ENCODE measurements around the gene TSEN15.

Gene TSEN15

GRCh38 chr1:184052750-184053149 is 1.2 kb downstream of the TSEN15 start:
- H3K4me3 ChIP-seq (ENCODE audit: low read length) = peak overlapping the region; percentile 80
- H3K4me2 ChIP-seq (ENCODE audit: low read length) = peak overlapping the region; percentile 87
- H3K79me2 ChIP-seq (ENCODE audit: low read length) = peaks cover 30% of the 10 kb centered on the region
- TF ChIP-seq EZH2phosphoT487 (IDR thresholded peaks at IDR 0.05; ENCODE audit: low read depth) = no peak
- TF ChIP-seq CTCF (IDR thresholded peaks at IDR 0.05; ENCODE audit: low read depth, low read length) = no peak
- H3K36me3 ChIP-seq (replicated peaks; ENCODE audit: low read depth, low read length) = peaks cover 3% of the 10 kb centered on the region
- H3K9me3 ChIP-seq (ENCODE audit: insufficient read depth, low read length) = peaks cover 13% of the 10 kb centered on the region; the same call in 1 of the 2 replicates
- no peak overlapping the region for H3K27ac ChIP-seq (ENCODE audit: low read length)
- H4K20me1 ChIP-seq (ENCODE audit: insufficient read depth, low read length) = no peaks in the 10 kb centered on the region
- H3K9ac ChIP-seq (ENCODE audit: low read length) = peak overlapping the region; percentile 82; the same call in 1 of the 2 replicates
- H2AFZ ChIP-seq (ENCODE audit: low read depth, low read length) = no peak overlapping the region
- H3K4me1 ChIP-seq (ENCODE audit: low read length) = peaks cover 13% of the 10 kb centered on the region
- H3K27me3 ChIP-seq (ENCODE audit: low read depth, low read length) = peaks cover 10% of the 10 kb centered on the region

GRCh38 chr1:184053881-184054280 is 2.4 kb downstream of the TSEN15 start:
- H3K4me2 ChIP-seq (ENCODE audit: low read length) = no peak overlapping the region
- TF ChIP-seq CTCF (IDR thresholded peaks at IDR 0.05; ENCODE audit: low read depth, low read length) (no peak), EZH2phosphoT487 (IDR thresholded peaks at IDR 0.05; ENCODE audit: low read depth) (no peak)
- peaks cover 3% of the 10 kb centered on the region for H3K36me3 ChIP-seq (replicated peaks; ENCODE audit: low read depth, low read length)
- no peak overlapping the region for H3K9ac ChIP-seq (ENCODE audit: low read length)
- no peak overlapping the region for H2AFZ ChIP-seq (ENCODE audit: low read depth, low read length)
- peaks cover 13% of the 10 kb centered on the region; the same call in 1 of the 2 replicates for H3K9me3 ChIP-seq (ENCODE audit: insufficient read depth, low read length)
- no peak overlapping the region for H3K4me3 ChIP-seq (ENCODE audit: low read length)
- peaks cover 13% of the 10 kb centered on the region for H3K4me1 ChIP-seq (ENCODE audit: low read length)
- no peaks in the 10 kb centered on the region for H4K20me1 ChIP-seq (ENCODE audit: insufficient read depth, low read length)
- peaks cover 6% of the 10 kb centered on the region for H3K27me3 ChIP-seq (ENCODE audit: low read depth, low read length)
- H3K79me2 ChIP-seq (ENCODE audit: low read length) = peaks cover 30% of the 10 kb centered on the region
- H3K27ac ChIP-seq (ENCODE audit: low read length) = no peak overlapping the region

- Histone ChIP-seq H2AFZ (ENCODE audit: low read depth, low read length) (no peak overlapping the region), H3K27ac (ENCODE audit: low read length) (no peak overlapping the region), H3K36me3 (replicated peaks; ENCODE audit: low read depth, low read length) (peaks cover 13% of the 10 kb centered on the region), H3K79me2 (ENCODE audit: low read length) (peaks cover 27% of the 10 kb centered on the region), H4K20me1 (ENCODE audit: insufficient read depth, low read length) (no peaks in the 10 kb centered on the region), H3K27me3 (ENCODE audit: low read depth, low read length) (no peaks in the 10 kb centered on the region), H3K4me1 (ENCODE audit: low read length) (peaks cover 6% of the 10 kb centered on the region), H3K9ac (ENCODE audit: low read length) (no peak overlapping the region), H3K4me2 (ENCODE audit: low read length) (no peak overlapping the region), H3K4me3 (ENCODE audit: low read length) (no peak overlapping the region), H3K9me3 (ENCODE audit: insufficient read depth, low read length) (no peaks in the 10 kb centered on the region)
- TF ChIP-seq EZH2phosphoT487 (IDR thresholded peaks at IDR 0.05; ENCODE audit: low read depth) = no peak
- no peak for TF ChIP-seq CTCF (IDR thresholded peaks at IDR 0.05; ENCODE audit: low read depth, low read length)
These were observed 5.5 kb downstream of the TSEN15 start for GRCh38 chr1:184056921-184057555.

- Histone ChIP-seq H4K20me1 (ENCODE audit: insufficient read depth, low read length) (no peaks in the 10 kb centered on the region), H3K27me3 (ENCODE audit: low read depth, low read length) (no peaks in the 10 kb centered on the region), H2AFZ (ENCODE audit: low read depth, low read length) (no peak overlapping the region), H3K4me1 (ENCODE audit: low read length) (no peaks in the 10 kb centered on the region), H3K4me2 (ENCODE audit: low read length) (no peak overlapping the region), H3K27ac (ENCODE audit: low read length) (no peak overlapping the region), H3K4me3 (ENCODE audit: low read length) (no peak overlapping the region), H3K79me2 (ENCODE audit: low read length) (peaks cover 7% of the 10 kb centered on the region; the same call in 1 of the 2 replicates), H3K9me3 (ENCODE audit: insufficient read depth, low read length) (no peaks in the 10 kb centered on the region), H3K9ac (ENCODE audit: low read length) (no peak overlapping the region), H3K36me3 (replicated peaks; ENCODE audit: low read depth, low read length) (peaks cover 20% of the 10 kb centered on the region)
- TF ChIP-seq EZH2phosphoT487 (IDR thresholded peaks at IDR 0.05; ENCODE audit: low read depth) (no peak), CTCF (IDR thresholded peaks at IDR 0.05; ENCODE audit: low read depth, low read length) (no peak)
These were observed 8.4 kb downstream of the TSEN15 start for GRCh38 chr1:184059887-184060286.
